ENCODE measurements around the gene COPS2.
"Not testable (repeated sequence)": the region's sequence is repeated elsewhere in the genome, so short reads cannot be mapped to it uniquely, and the experiment has no call there.

The COPS2 gene

DNA sequence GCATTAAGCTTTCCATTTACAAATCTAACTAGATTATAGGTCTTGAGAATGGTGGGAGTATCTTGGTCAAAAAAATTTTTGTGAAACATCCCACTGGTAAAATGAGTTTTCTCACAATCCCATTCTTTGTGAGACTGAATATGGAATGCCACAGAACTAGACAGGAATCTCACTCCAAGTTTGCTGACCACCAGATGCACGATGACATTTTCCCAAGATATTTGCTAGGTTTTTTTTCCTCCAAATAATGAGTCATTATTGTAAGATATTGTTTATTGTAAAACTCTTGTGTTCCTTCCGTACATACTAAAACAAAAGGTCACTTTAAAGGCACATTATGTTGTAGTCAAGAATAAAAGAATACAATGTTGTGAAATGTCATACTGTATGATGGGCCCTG, 53.9 kb downstream of the COPS2 start:
- DNase-seq: no peak

DNA sequence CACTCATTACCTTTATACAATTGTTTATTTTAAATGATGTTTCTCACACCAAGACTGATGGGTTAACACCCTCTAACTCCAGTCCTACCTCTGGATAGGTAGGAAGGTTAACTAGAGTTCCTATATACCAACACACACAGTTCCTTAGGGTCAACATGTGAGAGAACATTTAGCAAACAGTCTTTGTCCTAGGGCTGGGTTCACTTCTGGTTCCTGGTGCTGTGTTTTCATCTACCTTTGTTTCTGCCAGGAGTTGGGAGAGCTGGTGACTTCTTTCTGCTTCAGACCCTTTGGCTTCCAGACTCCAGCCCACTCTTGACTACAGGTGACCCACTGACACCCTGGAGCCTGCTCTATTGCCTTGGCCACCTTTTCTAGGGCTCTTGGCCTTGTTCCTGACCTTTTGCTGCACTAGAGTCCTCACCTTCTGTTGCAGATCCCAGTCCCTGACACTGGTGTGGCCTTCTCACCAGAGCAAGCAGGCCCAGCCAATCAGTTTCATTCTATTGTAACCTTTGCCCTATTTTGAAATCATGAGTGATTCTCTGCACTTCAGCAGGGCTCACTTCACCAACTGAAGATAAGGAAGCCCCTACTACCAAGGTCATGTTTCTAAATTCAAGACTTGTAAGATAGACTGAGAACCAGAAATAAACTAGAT, 59.2 kb downstream of the COPS2 start:
- DNase-seq: no peak

DNA sequence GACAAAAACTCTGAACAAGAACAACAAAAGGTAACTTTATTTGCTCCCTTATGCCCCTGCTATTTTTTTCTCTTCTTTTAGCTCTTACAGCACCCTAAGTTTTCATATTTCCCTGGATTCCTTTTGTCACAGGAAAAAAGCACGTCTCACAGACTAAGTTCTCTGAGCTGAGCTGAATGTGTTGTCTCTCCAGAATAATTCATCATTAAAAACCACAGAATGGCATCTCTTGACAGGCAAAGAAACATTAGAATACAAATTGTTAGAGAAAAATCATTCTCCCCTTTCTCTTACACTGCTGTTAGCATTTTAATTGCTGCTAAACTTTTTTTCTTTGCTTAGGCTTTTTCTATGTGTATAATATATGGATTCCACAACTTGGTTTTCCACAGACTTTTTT, 60.5 kb downstream of the COPS2 start:
- no peak for DNase-seq

DNA sequence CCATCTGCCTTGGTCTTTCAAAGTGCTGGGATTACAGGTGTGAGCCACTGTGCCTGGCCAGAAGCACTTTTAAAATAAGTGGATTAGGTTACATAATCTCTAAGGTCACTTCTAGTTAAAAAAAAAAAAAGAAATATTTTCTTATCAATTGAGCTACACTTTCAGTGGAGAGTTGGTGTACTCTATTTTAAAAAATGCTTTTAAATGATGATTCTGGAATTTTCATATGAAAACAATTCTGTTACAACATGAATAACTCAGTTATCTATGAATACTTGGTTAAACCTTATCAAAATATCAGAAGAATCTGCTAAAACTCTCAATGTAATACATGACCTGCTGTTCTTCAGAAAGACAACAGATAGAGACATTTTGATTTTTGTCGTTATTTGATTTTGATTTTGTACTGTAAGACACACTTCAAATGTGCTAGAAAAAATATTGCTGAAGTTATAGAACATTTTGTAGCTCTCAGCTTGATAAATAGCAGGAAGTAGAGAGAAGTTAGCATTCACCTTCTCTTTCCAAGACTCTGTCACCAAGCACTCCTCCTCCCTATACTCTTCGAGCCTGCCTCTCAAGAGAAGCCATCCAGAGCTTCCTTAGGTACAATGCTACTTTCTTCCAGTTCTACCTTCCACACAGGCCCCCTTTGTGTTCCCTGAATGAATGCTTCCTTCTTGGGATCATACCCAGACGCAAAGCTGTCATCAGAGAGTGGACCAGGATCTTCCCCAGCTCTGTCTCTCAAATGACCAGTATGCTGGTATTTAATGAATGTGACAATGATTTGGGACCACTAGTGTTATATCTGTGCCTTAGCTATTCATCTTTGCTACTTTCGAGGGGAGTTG, 61.9 kb downstream of the COPS2 start:
- no peak for DNase-seq

DNA sequence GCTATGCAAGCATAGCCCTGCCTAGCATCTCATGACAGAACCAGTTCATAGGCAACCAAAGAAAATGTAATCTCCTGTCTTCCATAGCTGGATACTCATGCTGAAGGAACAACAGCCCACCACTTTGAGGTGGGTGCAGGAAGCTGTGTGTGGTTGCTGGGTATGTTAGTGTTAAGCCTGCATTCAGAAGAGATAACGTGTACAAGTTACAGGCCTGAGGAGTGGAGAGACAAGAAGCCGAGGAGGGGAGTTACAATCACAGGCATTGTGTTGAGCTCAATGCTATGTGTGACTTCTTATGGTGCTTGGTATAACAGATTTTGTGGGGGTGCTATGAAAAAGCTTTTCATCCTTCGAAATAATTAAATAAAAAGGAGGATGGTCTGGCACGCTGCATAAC, 66.4 kb downstream of the COPS2 start:
- no peak for DNase-seq

DNA sequence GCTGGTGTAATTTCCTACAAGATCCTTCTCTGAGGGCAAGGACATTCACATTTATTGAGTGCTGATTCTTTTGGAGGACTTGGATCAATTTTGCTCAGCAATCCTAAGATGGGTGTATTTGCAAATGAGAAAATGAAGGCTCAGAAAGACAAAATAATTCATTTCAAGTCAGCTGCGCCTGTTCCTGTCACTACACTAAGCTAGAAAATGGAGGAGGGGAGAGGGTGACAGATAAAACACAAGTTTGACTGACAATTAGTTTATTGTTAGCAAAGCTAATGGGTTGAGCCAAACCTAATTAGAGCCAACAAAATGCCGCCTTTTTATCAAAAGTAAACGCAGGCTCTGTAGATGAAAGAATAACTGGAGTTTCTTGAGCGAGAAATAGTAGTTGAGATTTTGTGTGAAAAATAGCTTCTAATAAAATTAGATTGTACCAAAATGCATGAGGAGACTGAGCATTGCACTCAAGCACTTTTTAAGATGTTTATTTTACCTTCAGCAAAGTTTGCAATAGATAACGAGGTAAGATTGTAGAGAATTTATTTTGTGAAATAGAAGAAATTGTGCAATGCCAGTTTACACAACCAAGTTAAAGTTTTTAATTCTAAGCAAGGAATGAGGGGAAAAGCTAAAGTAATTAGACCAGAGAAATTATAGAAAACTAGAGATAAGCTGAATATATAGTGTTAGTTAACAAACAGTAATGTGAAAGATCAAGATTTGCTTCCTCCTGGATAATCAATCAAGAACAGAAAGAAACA, 69.5 kb downstream of the COPS2 start:
- no peak for DNase-seq

DNA sequence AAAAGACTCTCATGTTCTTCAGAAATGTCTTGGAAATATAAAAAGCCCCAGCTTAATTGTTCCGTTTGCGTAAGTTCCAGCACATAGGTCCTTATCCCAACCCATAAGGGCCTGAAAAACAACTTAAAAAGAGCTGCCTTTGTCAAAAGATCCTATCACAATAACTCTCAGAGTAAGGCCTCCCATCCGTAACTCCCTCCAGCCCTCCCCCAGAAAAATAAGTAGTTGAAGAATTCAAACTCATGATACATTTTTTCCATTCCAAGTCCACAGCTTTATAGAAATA, 71.2 kb downstream of the COPS2 start:
- DNase-seq: no peak

DNA sequence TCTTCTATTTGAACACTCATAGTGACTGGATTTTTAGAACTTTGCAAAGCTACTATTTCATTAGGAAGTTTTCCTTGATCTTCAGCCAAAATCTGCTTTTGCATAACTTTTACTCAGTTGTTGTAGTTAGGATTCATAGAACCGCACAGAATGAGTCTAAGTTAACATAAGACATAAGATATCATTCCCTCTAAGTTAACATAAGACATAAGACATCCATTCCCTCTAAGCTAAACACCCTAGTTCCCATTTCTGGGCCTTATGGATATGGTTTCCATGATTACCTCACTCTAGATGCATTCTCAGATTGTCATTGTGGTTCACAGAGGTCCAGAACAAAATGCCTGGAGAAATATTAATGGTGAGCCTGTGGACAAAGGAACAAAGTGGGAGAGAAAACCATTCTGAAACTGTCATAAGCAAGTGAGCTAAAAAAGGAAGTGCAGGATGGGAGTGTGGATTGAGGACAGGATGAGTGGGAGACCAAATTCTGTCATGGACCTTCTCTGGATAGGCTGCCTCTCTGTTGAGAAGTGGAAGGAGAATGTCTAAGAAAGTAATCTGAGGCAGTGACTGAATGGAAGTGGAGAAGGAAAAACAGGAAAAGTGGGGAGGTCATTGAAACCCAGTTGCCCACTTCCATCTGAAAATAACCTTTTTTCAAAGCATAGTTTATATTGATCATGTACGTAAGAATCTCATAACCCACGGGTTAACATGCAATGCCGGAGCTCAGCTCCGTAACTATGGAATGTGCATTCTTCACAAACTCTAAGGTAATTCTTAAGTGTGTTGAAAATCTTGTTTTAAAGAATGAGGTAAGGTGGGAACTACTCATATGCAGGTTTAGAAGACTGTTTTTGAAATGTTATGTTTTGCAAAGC, 71.8 kb downstream of the COPS2 start:
- no peak for DNase-seq

DNA sequence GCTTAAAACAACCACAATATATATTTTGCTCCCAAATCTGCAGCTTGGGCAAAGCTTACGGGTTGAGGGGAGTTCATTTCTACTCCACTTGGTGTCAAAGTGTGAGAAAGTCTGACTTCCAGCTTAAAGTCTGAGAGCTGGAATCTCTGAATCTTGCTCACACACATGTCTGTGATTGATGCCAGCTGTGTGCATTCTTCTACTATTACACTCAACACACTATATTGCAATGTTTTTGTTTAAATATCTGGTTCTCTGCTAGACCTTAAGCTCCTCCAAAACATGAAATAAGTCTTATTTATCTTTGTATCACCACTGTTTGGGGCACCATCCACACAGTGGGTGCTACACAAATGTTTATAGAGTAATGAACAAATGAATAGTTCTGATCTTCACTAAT, 72.4 kb downstream of the COPS2 start:
- DNase-seq: no peak

DNA sequence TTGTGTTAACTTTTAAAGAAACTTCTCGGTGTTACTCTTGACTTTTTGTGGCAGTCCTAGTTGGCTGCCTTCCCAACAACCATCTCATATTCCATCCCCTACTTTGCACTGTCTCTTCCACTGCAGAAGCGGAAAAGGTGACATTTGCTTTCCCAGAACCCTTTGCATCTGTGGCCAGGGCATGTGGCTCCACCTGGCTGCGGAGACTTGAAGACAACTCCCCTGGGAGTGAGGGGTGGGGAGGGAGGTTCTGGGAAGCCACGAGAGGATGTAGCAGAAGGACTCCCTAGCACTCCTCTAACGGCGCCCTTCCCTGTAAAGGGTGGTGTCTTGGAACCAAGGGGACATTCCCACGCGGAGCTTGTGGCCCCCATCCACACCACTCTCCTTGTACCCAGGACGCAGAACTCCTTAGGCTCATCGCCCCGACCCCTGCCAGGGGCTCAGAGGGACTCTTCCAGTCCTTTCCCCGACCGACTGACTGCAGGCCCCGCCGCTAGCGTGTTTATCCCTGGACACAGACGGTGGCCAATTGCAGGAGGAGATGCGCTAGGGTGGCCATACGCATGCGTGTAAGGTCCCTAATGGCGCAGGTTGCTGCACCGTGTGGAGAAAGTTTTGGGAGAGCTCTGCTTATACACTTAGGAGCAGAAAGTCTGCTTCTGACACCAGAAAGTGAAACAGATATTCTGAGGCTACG, 75.9 kb downstream of the COPS2 start:
- no peak for DNase-seq

DNA sequence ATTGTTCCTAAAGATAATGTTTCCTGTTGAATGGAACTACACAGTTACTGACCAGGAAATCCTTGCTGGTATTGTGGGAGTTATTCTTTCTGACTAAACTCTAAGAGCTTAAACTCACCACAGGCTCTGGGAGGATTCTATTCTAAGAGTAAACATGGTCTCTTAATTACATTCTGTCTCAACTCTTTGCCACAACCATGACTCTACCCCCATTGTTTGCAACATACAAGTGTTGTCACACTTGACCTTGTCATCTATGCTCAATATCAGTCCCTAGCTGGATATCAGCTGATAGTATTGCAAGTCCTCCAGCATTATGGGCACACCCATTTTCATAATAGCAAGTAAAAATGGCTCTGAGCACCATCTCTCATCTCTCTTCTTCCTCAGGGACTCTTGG, 79.5 kb downstream of the COPS2 start:
- DNase-seq: no peak

DNA sequence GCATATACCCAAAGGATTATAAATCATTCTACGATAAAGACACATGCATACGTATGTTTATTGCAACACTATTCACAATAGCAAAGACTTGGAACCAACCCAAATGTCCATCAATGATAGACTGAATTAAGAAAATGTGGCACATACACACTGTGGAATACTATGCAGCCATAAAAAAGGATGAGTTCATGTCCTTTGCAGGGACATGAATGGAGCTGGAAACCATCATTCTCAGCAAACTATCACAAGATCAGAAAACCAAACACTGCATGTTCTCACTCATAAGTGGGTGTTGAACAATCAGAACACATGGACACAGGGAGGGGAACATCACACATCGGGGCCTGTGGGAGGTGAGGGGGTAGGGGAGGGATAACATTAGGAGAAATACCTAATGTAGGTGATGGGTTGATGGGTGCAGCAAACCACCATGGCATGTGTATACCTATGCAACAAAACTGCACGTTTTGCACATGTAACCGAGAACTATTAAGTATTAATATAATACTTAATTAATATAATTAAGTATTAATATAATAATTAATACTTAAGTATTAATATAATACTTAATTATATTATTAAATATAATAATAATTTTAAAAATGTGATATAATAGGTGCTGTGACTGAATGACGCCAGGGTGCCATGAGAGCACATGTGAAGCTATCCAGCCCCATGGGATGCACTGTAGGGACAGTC, 80.7 kb downstream of the COPS2 start:
- not testable (repeated sequence) for DNase-seq
